ENCODE data around the gene MMS19. TPM values are rescaled to one million over a fixed set of nuclear protein-coding genes. Genes with fewer than 3 reads are reported as not detected.

MMS19 gene
- total and polyA plus RNA-seq, 10 of the 15 experiments (the other 5 are each of a cell fraction or from before 2014, with no cell fraction given): 40.2 to 112 (median 69.0) TPM

- no peak for TF ChIP-seq NR2C2 (IDR thresholded peaks at IDR 0.05; ENCODE audit: borderline replicate concordance, control insufficient read depth, insufficient read length, low read depth)
Measured at GRCh38 chr10:97539523-97540200, 41.4 kb upstream of the MMS19 start (continued).

- Histone ChIP-seq H3K36me3 (ENCODE audit: control insufficient read depth in 2 of 2, insufficient read depth in 2 of 2, low read length in 1 of 2) (no peaks in the 10 kb centered on the region), H2AFZ (ENCODE audit: control insufficient read depth, low read depth, low read length) (no peak overlapping the region), H4K20me1 (ENCODE audit: control insufficient read depth, insufficient read depth) (no peaks in the 10 kb centered on the region), H3K79me2 (ENCODE audit: control insufficient read depth, insufficient read depth, low read length) (no peaks in the 10 kb centered on the region), H3K27ac (ENCODE audit: control insufficient read depth, insufficient read depth) (no peak overlapping the region), H3K4me2 (ENCODE audit: control insufficient read depth, insufficient read depth) (no peak overlapping the region), H3K4me1 (ENCODE audit: control insufficient read depth, insufficient read depth, low read length) (no peaks in the 10 kb centered on the region), H3K9ac (ENCODE audit: control insufficient read depth, insufficient read depth, low read length) (no peak overlapping the region), H3K9me3 (replicated peaks; ENCODE audit: control insufficient read depth, insufficient read depth, low read length) (no peaks in the 10 kb centered on the region), H3K4me3 (no peak overlapping the region), H3K27me3 (replicated peaks in 1 of 2; ENCODE audit: control insufficient read depth in 2 of 2, insufficient read depth in 2 of 2, low read length in 1 of 2) (no peaks in the 10 kb centered on the region; a peak in 1 of 4 replicates)
- FAIRE-seq: no peak
- DNase-seq (ENCODE audit: low read depth, low spot score): no peak
- CTCF ChIA-PET: interaction anchor here (1.6 to 2.7 kb wide), 2 partner anchors 14 to 33 kb away, joined by 3 to 18 read pairs; partner anchors contain the start of gene ANKRD2
- ATAC-seq: no peak
- in situ Hi-C loops (cut with MboI) (no loop called here), intact Hi-C loops (cut with micrococcal nuclease; ENCODE audit: unreplicated experiment) (no loop called here)
- no TSS peak for BruUV-seq (replicated peaks)
- 40% methylated on average over 4 of the region's 4 CpGs for WGBS (ENCODE audit: insufficient coverage, insufficient replicate concordance, low lambda C conversion rate, missing lambda C conversion rate)
- RAD21 ChIA-PET (ENCODE audit: unreplicated experiment): no interaction called here
- POLR2A ChIA-PET: no interaction called here
- SMC1A ChIA-PET (ENCODE audit: uncharacterized antibody, unreplicated experiment): interaction anchor here (1.7 kb wide), 1 partner anchor 17 kb away, joined by 5 read pairs; no protein-coding TSS in a partner anchor
- TF ChIP-seq MXI1 (IDR thresholded peaks at IDR 0.05; ENCODE audit: low read depth, low read length) (no peak), RAD51 (IDR thresholded peaks at IDR 0.05) (no peak), REST (IDR thresholded peaks at IDR 0.05; ENCODE audit: low read depth, low read length) (no peak), ZNF622 (IDR thresholded peaks at IDR 0.05) (no peak), NR2C1 (IDR thresholded peaks at IDR 0.05) (no peak), CTCF (IDR thresholded peaks at IDR 0.05 in 2 of 3, conservative IDR thresholded peaks at IDR 0.05 in 1 of 3; ENCODE audit: control insufficient read depth in 2 of 3, extremely low read depth in 1 of 3, insufficient read depth in 1 of 3, low read depth in 3 of 3, low read length in 3 of 3) (no peak), SUPT20H (IDR thresholded peaks at IDR 0.05; ENCODE audit: borderline replicate concordance, control insufficient read depth, low read depth, low read length) (no peak), TBL1XR1 (IDR thresholded peaks at IDR 0.05; ENCODE audit: low read depth, low read length) (no peak), IRF4 (IDR thresholded peaks at IDR 0.05; ENCODE audit: low read depth, low read length) (no peak), CUX1 (IDR thresholded peaks at IDR 0.05; ENCODE audit: insufficient replicate concordance, low read depth, low read length) (no peak)
Measured at GRCh38 chr10:97538839-97539238, 40.6 kb upstream of the MMS19 start.
